GM12891 (cell line): Measurements from ENCODE around the gene ADAM23.

Experiments used
- DNase-seq: peaks from one replicate; pipeline ENCODE4 v3.0.0; 2011; ENCODE audit warnings: low spot score; ENCODE audit not compliant: insufficient read length
- FAIRE-seq: peaks from 2 replicates; lab custom pipeline; 2011; peaks lifted over from hg19 to GRCh38; lab: Jason Lieb, UNC
- PAX5 ChIP-seq: IDR thresholded peaks from 2 replicates; pipeline ENCODE4 v1.6.1; 2011; ENCODE audit warnings: low read length, moderate library complexity, mild to moderate bottlenecking; ENCODE audit not compliant: insufficient read depth, severe bottlenecking
- POLR2A ChIP-seq: IDR thresholded peaks from 2 replicates; pipeline ENCODE4 v1.6.1; 2011; ENCODE audit warnings: low read depth, low read length, control low read depth
- POLR2AphosphoS5 ChIP-seq: IDR thresholded peaks from 2 replicates; pipeline ENCODE4 v1.6.1; 2011; ENCODE audit warnings: low read depth, low read length, control low read depth
- POU2F2 ChIP-seq: IDR thresholded peaks from 2 replicates; pipeline ENCODE4 v1.6.1; 2011; ENCODE audit warnings: low read depth, mild to moderate bottlenecking, control low read depth, low read length, moderate library complexity
- SPI1 ChIP-seq: IDR thresholded peaks from 2 replicates; pipeline ENCODE4 v1.6.1; 2011; ENCODE audit warnings: low read depth, low read length, control low read depth
- TAF1 ChIP-seq: IDR thresholded peaks from 2 replicates; pipeline ENCODE4 v1.6.1; 2011; ENCODE audit warnings: low read depth, low read length, control low read depth

ADAM23 gene

GRCh38 chr2:206642075-206643025 is 199.0 kb downstream of the ADAM23 start, which contains the start of gene FAM237A:
FAM237A (plus strand) TSS chr2:206642487; CDS start chr2:206644237, 1,750 bp downstream.
- DNase-seq (peak; percentile 13), FAIRE-seq (no peak)
- TF ChIP-seq POU2F2 (no peak), POLR2AphosphoS5 (no peak), PAX5 (no peak), SPI1 (no peak), POLR2A (no peak)

- DNase-seq (no peak), FAIRE-seq (no peak)
- TF ChIP-seq POU2F2 (no peak), PAX5 (no peak), SPI1 (no peak), TAF1 (no peak)
Measured at GRCh38 chr2:206647985-206648384, 204.7 kb downstream of the ADAM23 start.

GRCh38 chr2:206657087-206657486 is 213.8 kb downstream of the ADAM23 start:
- DNase-seq (no peak), FAIRE-seq (no peak)
- no peak for TF ChIP-seq SPI1
- no peak for TF ChIP-seq TAF1
- no peak for TF ChIP-seq POU2F2
- no peak for TF ChIP-seq POLR2A

GRCh38 chr2:206665251-206665650 is 221.9 kb downstream of the ADAM23 start:
- no peak for FAIRE-seq
- DNase-seq = no peak
- TF ChIP-seq POLR2AphosphoS5 (no peak), POLR2A (no peak), TAF1 (no peak), SPI1 (no peak), PAX5 (no peak)
